ENCODE measurements around the gene NAT8. TPM values are rescaled to one million over a fixed set of nuclear protein-coding genes. Genes with fewer than 3 reads are reported as not detected.

The NAT8 gene
- total and polyA plus RNA-seq, 11 donors, result not detected

- TF ChIP-seq CTCF (IDR thresholded peaks at IDR 0.05) (no peak), POLR2A (IDR thresholded peaks at IDR 0.05) (no peak)
- no peak overlapping the region for H3K27ac ChIP-seq
- no peak for ATAC-seq
Observed at GRCh38 chr2:73593680-73594079, 48.5 kb downstream of the NAT8 start.

More at GRCh38 chr2:73593680-73594079, 48.5 kb downstream of the NAT8 start:
- Histone ChIP-seq H3K4me1 (peaks cover 0 to under 1% (median 0%) of the 10 kb centered on the region in 12 donors), H3K36me3 (no peaks in the 10 kb centered on the region), H3K9me3 (peaks cover 0 to 7% (median 0%) of the 10 kb centered on the region in 12 donors), H3K27me3 (no peaks in the 10 kb centered on the region), H3K4me3 (no peak overlapping the region)
- DNase-seq, result no peak
- WGBS, 4 donors, result 51 to 70% (median 66%) methylated on average over 2 of the region's 2 CpGs
- intact Hi-C loops (cut with DNase I), result no loop called here

Other genes starting within 250 kb of the NAT8 start
- gene TPRKB, start 94.9 kb upstream of the NAT8 start, total RNA-seq, result 10 to 100 TPM; 16.1 to 39.8 (median 28.6) TPM
- 10 to 100 TPM; 71.6 to 87.6 TPM for gene TPRKB, start 94.9 kb upstream of the NAT8 start, polyA plus RNA-seq
- 10 to 100 TPM in 6 of 9 donors, 1 to 10 TPM in 3; 6.7 to 13.8 (median 11.0) TPM for gene DUSP11, start 137.7 kb upstream of the NAT8 start, total RNA-seq
- gene DUSP11, start 137.7 kb upstream of the NAT8 start, polyA plus RNA-seq, result 10 to 100 TPM in 1 of 2 donors, 1 to 10 TPM in 1; 8.7 to 10.5 TPM
- not detected for gene C2orf78, start 141.8 kb upstream of the NAT8 start, total RNA-seq
- gene C2orf78, start 141.8 kb upstream of the NAT8 start, polyA plus RNA-seq, result not detected
- 10 to 100 TPM; 27.2 to 38.0 (median 34.4) TPM for gene STAMBP, start 186.5 kb upstream of the NAT8 start, total RNA-seq
- gene STAMBP, start 186.5 kb upstream of the NAT8 start, polyA plus RNA-seq, result 10 to 100 TPM; 13.2 to 29.2 TPM